Adrenal gland (tissue), 12 donors: ENCODE data around the gene MIR17HG. TPM values are rescaled to one million over a fixed set of nuclear protein-coding genes. Genes with fewer than 3 reads are reported as not detected.

Experiments
- DNase-seq, 7 donors: peaks; one replicate each; pipeline ENCODE4 v3.0.0-alpha.2; 2019 to 2020
- H3K27ac ChIP-seq, 5 donors: fragments of 200-600 bp; sonication (generic) in 4 of 5; 1 replicate in 3 of 5; 2 replicates in 2 of 5; pipeline versions ENCODE4 v1.5.1 to v1.8.0; 2016 to 2020; ENCODE audit warnings: mild to moderate bottlenecking in 1 of 5
- H3K27me3 ChIP-seq: fragments of 200-600 bp; 2 replicates; pipeline ENCODE4 v1.8.0; 2021
- H3K36me3 ChIP-seq, 2 donors: fragments of 200-600 bp; replicated peaks in 1 of 2; 1 replicate in 1 of 2; 2 replicates in 1 of 2; pipeline versions ENCODE4 v1.5.1 to v1.8.0; 2018 to 2022
- H3K4me1 ChIP-seq, 2 donors: fragments of 200-600 bp; replicated peaks in 1 of 2; 1 replicate in 1 of 2; 2 replicates in 1 of 2; pipeline versions ENCODE4 v1.5.1 to v1.8.0; 2018 to 2021
- H3K4me3 ChIP-seq, 4 donors: fragments of 200-600 bp; sonication (generic) in 3 of 4; one replicate each; pipeline ENCODE4 v1.5.1; 2016 to 2018
- H3K9me3 ChIP-seq, 3 donors: fragments of 200-600 bp; sonication (generic) in 1 of 3; replicated peaks in 1 of 3; 1 replicate in 2 of 3; 2 replicates in 1 of 3; pipeline versions ENCODE4 v1.5.1 to v1.8.0; 2016 to 2021
- CTCF ChIP-seq, 6 experiments: fragments of 450-650 bp in 4 of 6; fragments of 200-600 bp in 2 of 6; sonication (generic) in 1 of 6; IDR thresholded peaks; 1 replicate in 5 of 6; 2 replicates in 1 of 6; pipeline versions ENCODE4 v1.5.1 to v1.8.0; 2016 to 2021; ENCODE audit warnings: antibody characterized with exemption in 6 of 6, mild to moderate bottlenecking in 2 of 6, moderate library complexity in 1 of 6
- POLR2A ChIP-seq, 2 donors: fragments of 450-650 bp; IDR thresholded peaks; one replicate each; pipeline ENCODE4 v1.6.1; 2017; ENCODE audit warnings: antibody characterized with exemption in 2 of 2, mild to moderate bottlenecking in 2 of 2, moderate library complexity in 1 of 2
- WGBS, 4 donors: extraction: QIAGEN DNeasy Blood & Tissue Kit in 2 of 4; methylation state at CpG; one replicate each; pipeline versions ENCODE4 v1.1.5 to v1.1.7; 2013 to 2017; 5-methylcytosine and 5-hydroxymethylcytosine counted together
- intact Hi-C, 2 donors: fragments of 100-400 bp; cut with DNase I; formaldehyde crosslinking; loops; one replicate each; pipeline versions ENCODE4 v1.14.1 to v1.15.0; 2022 to 2023
- microRNA counts, 2 donors: library from miRNA; unstranded; fragments of <30 nt; microRNA quantifications; one replicate each; lab custom pipeline; 2016
- polyA plus RNA-seq, 3 donors: library from polyadenylated mRNA; stranded (reverse); fragments of 200-250 nt in 2 of 3; fragments of 350-450 nt in 1 of 3; fragmentation: Illumina TruSeq in 1 of 3; extraction: RNeasy Lipid Tissue Mini Kit (QIAGEN cat#74804) in 1 of 3; gene quantifications; one replicate each; pipeline ENCODE4 v1.2.3, GENCODE V29; 2013 to 2014
- total RNA-seq, 9 donors: library from RNA; depleted of rRNA in 4 of 9; stranded (reverse); fragments of >200 nt in 4 of 9; fragments of 120-200 nt in 1 of 9; fragmentation: NEBNext Ultra II Directional in 1 of 9; extraction: Animal tissue kit (Norgen Biotek cat#: 25700) in 1 of 9; gene quantifications; one replicate each; pipeline versions ENCODE4 v1.1.0 to v1.2.4, GENCODE V29; 2013 to 2023
- donor health status: healthy with polysubstance abuse.
- donor health status: Bipolar disorder and iron deficiency.
- donor health status: DM: yes; HTN: yes; CAD: no.
- donor health status: DM: no; HTN: no; CAD: no.
- donor health status: DM: no; HTN: no; CAD: no.
- donor health status: DM: yes; HTN: yes; CAD: no.

The MIR17HG gene
- total and polyA plus RNA-seq, 12 donors, result 0.41 to 5.4 (median 1.9) TPM

- TF ChIP-seq POLR2A (IDR thresholded peaks at IDR 0.05) (no peak), CTCF (IDR thresholded peaks at IDR 0.05) (no peak)
- H3K9me3 ChIP-seq, result no peaks in the 10 kb centered on the region
- H3K27ac ChIP-seq, result no peak overlapping the region
- no peaks in the 10 kb centered on the region for H3K36me3 ChIP-seq
- peaks cover 5 to 13% of the 10 kb centered on the region in 2 donors for H3K4me1 ChIP-seq
- H3K4me3 ChIP-seq, result no peak overlapping the region
- WGBS, 4 donors, result 68 to 77% (median 72%) methylated on average over 6 of the region's 6 CpGs
- no peak for DNase-seq
- H3K27me3 ChIP-seq, result peaks cover 35% of the 10 kb centered on the region
- intact Hi-C loops, result no loop called here
Measured at GRCh38 chr13:91400063-91400399, 52.5 kb downstream of the MIR17HG start.

- intact Hi-C loops, result no loop called here
- no peak for DNase-seq
- TF ChIP-seq POLR2A (IDR thresholded peaks at IDR 0.05) (no peak), CTCF (IDR thresholded peaks at IDR 0.05) (no peak)
- H3K4me3 ChIP-seq, result no peak overlapping the region
- no peak overlapping the region for H3K27ac ChIP-seq
- H3K4me1 ChIP-seq, result peaks cover 5 to 13% of the 10 kb centered on the region in 2 donors
- peaks cover 29% of the 10 kb centered on the region for H3K27me3 ChIP-seq
- WGBS, 4 donors, result 76 to 90% (median 82%) methylated on average over 3 of the region's 3 CpGs
- H3K9me3 ChIP-seq, result no peaks in the 10 kb centered on the region
- H3K36me3 ChIP-seq, result no peaks in the 10 kb centered on the region
Measured at GRCh38 chr13:91400671-91401070, 53.2 kb downstream of the MIR17HG start.

DNA sequence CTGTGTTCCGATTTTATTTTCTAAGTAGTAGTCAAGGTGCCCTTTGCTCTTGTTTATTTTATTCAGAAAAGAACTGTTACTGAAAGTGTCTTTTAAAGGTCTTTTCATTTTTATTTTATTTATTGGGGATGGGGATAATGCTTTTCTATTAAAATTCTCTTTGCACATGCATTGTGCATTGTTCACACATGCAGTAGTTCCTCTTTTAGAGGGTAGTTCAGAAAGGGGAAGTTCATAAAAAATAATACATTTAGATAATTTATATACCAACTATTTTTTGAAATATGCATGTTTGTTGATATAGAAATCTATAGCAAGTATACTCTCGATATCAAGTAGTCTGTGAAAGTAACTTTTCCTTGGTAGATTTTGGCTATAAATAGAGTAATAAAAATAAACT, 54.4 kb downstream of the MIR17HG start:
- peaks cover 5 to 13% of the 10 kb centered on the region in 2 donors for H3K4me1 ChIP-seq
- no peak overlapping the region for H3K4me3 ChIP-seq
- H3K36me3 ChIP-seq, result no peaks in the 10 kb centered on the region
- H3K27ac ChIP-seq, result no peak overlapping the region
- intact Hi-C loops, result no loop called here
- H3K9me3 ChIP-seq, result no peaks in the 10 kb centered on the region
- DNase-seq, result no peak
- 58 to 78% (median 69%) methylated on average over 2 of the region's 2 CpGs for WGBS, 4 donors
- H3K27me3 ChIP-seq, result peaks cover 17% of the 10 kb centered on the region
- TF ChIP-seq CTCF (IDR thresholded peaks at IDR 0.05) (no peak), POLR2A (IDR thresholded peaks at IDR 0.05) (no peak)

MicroRNAs encoded within 50 kb of the gene (microRNA counts, 767-probe panel; counts per million panel counts)
- 0 counts per million in 2 donors for microRNA hsa-miR-18a-5p (lab: Ali Mortazavi, UCI)
- microRNA hsa-miR-19a-3p (lab: Ali Mortazavi, UCI), result 4,297 to 4,640 counts per million in 2 donors
- microRNA hsa-miR-19b-3p (lab: Ali Mortazavi, UCI), result 5,024 to 6,265 counts per million in 2 donors
- microRNA hsa-miR-20a-5p+hsa-miR-20b-5p (lab: Ali Mortazavi, UCI), result 4,879 to 5,797 counts per million in 2 donors
- 3,670 to 5,012 counts per million in 2 donors for microRNA hsa-miR-92a-3p (lab: Ali Mortazavi, UCI)

Other genes with a start within 250 kb of the MIR17HG start
- gene GPC5, start 50.9 kb downstream of the MIR17HG start, total RNA-seq, result 1 to 10 TPM in 4 of 9 donors, under 1 TPM in 1, not detected in 4; 0.61 to 7.7 (median 2.3) TPM
- gene GPC5, start 50.9 kb downstream of the MIR17HG start, polyA plus RNA-seq, result 1 to 10 TPM in 1 of 3 donors, under 1 TPM in 2; 0.24 to 2.6 (median 0.97) TPM